Naive thymus-derived CD4-positive, alpha-beta T cell (primary cell): Measurements from ENCODE around the gene RHCE. TPM values are rescaled to one million over a fixed set of nuclear protein-coding genes. Genes with fewer than 3 reads are reported as not detected.
"Not testable (repeated sequence)": the region's sequence is repeated elsewhere in the genome, so short reads cannot be mapped to it uniquely, and the experiment has no call there.

Source experiments
- ATAC-seq: fragments of 150-1000 bp; cut with Tn5 transposase; 2 replicates; pipeline ENCODE4 v1.10.0; 2021; ENCODE audit warnings: mild to moderate bottlenecking, moderate library complexity
- CTCF ChIA-PET: fragments of 350-600 bp; sonication (Branson Sonifier 250); formaldehyde crosslinking; loops from one replicate; lab custom pipeline; 2021; ENCODE audit warnings: antibody characterized with exemption; lab: Charles Lee
- POLR2A ChIA-PET: fragments of 350-600 bp; sonication (Branson Sonifier 250); formaldehyde crosslinking; loops from one replicate; lab custom pipeline; 2021; ENCODE audit warnings: antibody characterized with exemption, inconsistent platforms; lab: Charles Lee
- DNase-seq, 9 donors: peaks; one replicate each; pipeline versions ENCODE4 v3.0.0 to v3.0.0-alpha.2; 2020 to 2022; ENCODE audit warnings: mixed read lengths in 1 of 9
- H3K27ac ChIP-seq: one replicate; pipeline ENCODE4 v1.7.0; 2013; ENCODE audit warnings: mild to moderate bottlenecking, low read depth, low read length, moderate library complexity
- H3K27me3 ChIP-seq, 2 donors: one replicate each; pipeline ENCODE4 v1.7.0; 2013; ENCODE audit warnings: low read length in 2 of 2, mild to moderate bottlenecking in 2 of 2, moderate library complexity in 2 of 2; ENCODE audit not compliant: control insufficient read depth in 2 of 2, insufficient read depth in 2 of 2
- H3K36me3 ChIP-seq, 3 experiments: 1 replicate in 2 of 3; 2 replicates in 1 of 3; pipeline ENCODE4 v1.7.0; 2013; ENCODE audit warnings: low read length in 3 of 3, mild to moderate bottlenecking in 3 of 3, moderate library complexity in 1 of 3; ENCODE audit not compliant: insufficient read depth in 3 of 3, control insufficient read depth in 2 of 3
- H3K4me1 ChIP-seq, 2 donors: one replicate each; pipeline ENCODE4 v1.7.0; 2013; ENCODE audit warnings: low read length in 2 of 2, mild to moderate bottlenecking in 2 of 2, moderate library complexity in 1 of 2; ENCODE audit not compliant: control insufficient read depth in 2 of 2, insufficient read depth in 2 of 2
- H3K4me3 ChIP-seq: 2 replicates; pipeline ENCODE4 v1.7.0; 2013; ENCODE audit warnings: mild to moderate bottlenecking, low read length
- H3K9me3 ChIP-seq, 3 experiments: 1 replicate in 2 of 3; 2 replicates in 1 of 3; pipeline ENCODE4 v1.7.0; 2013; ENCODE audit warnings: low read length in 3 of 3; ENCODE audit not compliant: control insufficient read depth in 2 of 3
- H3K27ac Mint-ChIP-seq, 9 donors: one replicate each; pipeline ENCODE4 v1.8.0; 2020 to 2022; ENCODE audit warnings: mixed read lengths in 9 of 9, mild to moderate bottlenecking in 8 of 9, moderate library complexity in 5 of 9, inconsistent platforms in 2 of 9
- H3K27me3 Mint-ChIP-seq, 5 donors: one replicate each; pipeline ENCODE4 v1.8.0; 2021 to 2022; ENCODE audit warnings: mixed read lengths in 5 of 5, mild to moderate bottlenecking in 1 of 5
- H3K36me3 Mint-ChIP-seq, 5 donors: one replicate each; pipeline ENCODE4 v1.8.0; 2020 to 2022; ENCODE audit warnings: mixed read lengths in 5 of 5, mild to moderate bottlenecking in 3 of 5, inconsistent platforms in 1 of 5
- H3K4me1 Mint-ChIP-seq, 7 donors: one replicate each; pipeline ENCODE4 v1.8.0; 2020 to 2022; ENCODE audit warnings: mixed read lengths in 7 of 7, mild to moderate bottlenecking in 3 of 7, inconsistent platforms in 1 of 7
- H3K4me3 Mint-ChIP-seq, 10 donors: one replicate each; pipeline ENCODE4 v1.8.0; 2020 to 2022; ENCODE audit warnings: mild to moderate bottlenecking in 10 of 10, mixed read lengths in 10 of 10, moderate library complexity in 6 of 10, inconsistent platforms in 2 of 10
- H3K9me3 Mint-ChIP-seq, 11 donors: one replicate each; pipeline ENCODE4 v1.8.0; 2020 to 2022; ENCODE audit warnings: mixed read lengths in 11 of 11, mild to moderate bottlenecking in 4 of 11, inconsistent platforms in 1 of 11, moderate library complexity in 1 of 11
- intact Hi-C, 2 donors: fragments of 100-400 bp; cut with micrococcal nuclease; formaldehyde crosslinking; loops; one replicate each; pipeline ENCODE4 v1.15.1; 2023
- polyA plus RNA-seq, 2 donors: library from polyadenylated mRNA; unstranded; fragments of 300-500 nt; fragmentation: Illumina TruSeq; gene quantifications; one replicate each; pipeline ENCODE4 v1.2.3, GENCODE V29; 2021
- total RNA-seq, 6 experiments: library from RNA in 5 of 6; stranded (reverse) in 5 of 6; gene quantifications; 1 replicate in 5 of 6; 2 replicates in 1 of 6; pipeline ENCODE4 v1.2.3 and lab custom pipeline; 2021 to 2026

Gene RHCE
- total and polyA plus RNA-seq, 7 experiments from 2014 or later: 0.40 to 1.3 (median 0.70) TPM; not detected in 1

- H3K27me3 ChIP-seq, H3K27me3 Mint-ChIP-seq, H3K9me3 Mint-ChIP-seq, H3K36me3 ChIP-seq, CTCF ChIA-PET, H3K9me3 ChIP-seq: not testable (repeated sequence)
- Mint-ChIP-seq H3K27ac (peak overlapping the region in 8 of 9 donors; percentile 80 to 96 (median 94)), H3K4me3 (peak overlapping the region; percentile 80 to 97 (median 94)), H3K4me1 (peaks cover 22 to 58% (median 45%) of the 10 kb centered on the region in 7 donors), H3K36me3 (peaks cover 0 to 18% (median under 1%) of the 10 kb centered on the region in 5 donors)
- Histone ChIP-seq H3K27ac (peak overlapping the region; percentile 97), H3K4me1 (peaks cover 17 to 20% of the 10 kb centered on the region in 2 donors), H3K4me3 (peak overlapping the region; percentile 94)
- DNase-seq (peak in 1 of 9 donors; percentile 24), ATAC-seq (peak; percentile 64)
- intact Hi-C loops: loop anchor here (2.0 to 5.0 kb wide), 4 partner anchors 91 to 695 kb away; partner anchors contain the start of genes MACO1 (in 2 of the 2), RSRP1 (in 2 of the 2), SRRM1 (in 1 of the 2) and SYF2 (in 1 of the 2)
- POLR2A ChIA-PET: interaction anchor here (2.5 kb wide), 1 partner anchor 105 kb away, joined by 13 read pairs; the partner anchor contains the start of gene SYF2
These were observed 83.0 kb downstream of the RHCE start for GRCh38 chr1:25337483-25338187.

- H3K4me1 Mint-ChIP-seq: peaks cover 22 to 57% (median 45%) of the 10 kb centered on the region in 7 donors
- CTCF ChIA-PET: not testable (repeated sequence)
These were observed 83.7 kb downstream of the RHCE start for GRCh38 chr1:25336922-25337354.

GRCh38 chr1:25329950-25330349 lies 90.7 kb downstream of the RHCE start:
- Mint-ChIP-seq H3K27ac (peak overlapping the region in 8 of 9 donors; percentile 48 to 84 (median 66)), H3K36me3 (peaks cover 0 to 14% (median 0%) of the 10 kb centered on the region in 5 donors), H3K4me3 (peak overlapping the region in 7 of 10 donors; percentile 13 to 56 (median 41)), H3K4me1 (peaks cover 14 to 47% (median 38%) of the 10 kb centered on the region in 7 donors)
- H3K4me1 ChIP-seq: peaks cover 0 to 18% of the 10 kb centered on the region in 2 donors
- H3K4me3 ChIP-seq, intact Hi-C loops, H3K27me3 ChIP-seq, H3K36me3 ChIP-seq, H3K27me3 Mint-ChIP-seq, H3K27ac ChIP-seq, CTCF ChIA-PET, H3K9me3 Mint-ChIP-seq, POLR2A ChIA-PET, H3K9me3 ChIP-seq: not testable (repeated sequence)
- DNase-seq (peak in 4 of 9 donors; percentile 7 to 28 (median 24)), ATAC-seq (peak; percentile 75)

More at GRCh38 chr1:25336922-25337354, 83.7 kb downstream of the RHCE start:
- ATAC-seq (peak; percentile 16), DNase-seq (peak in 4 of 9 donors; percentile 15 to 50 (median 20))
- intact Hi-C loops: loop anchor here in 1 of 2 donors (5.0 kb wide), 1 partner anchor 695 kb away; the partner anchor contains the start of gene SRRM1
- Histone ChIP-seq H3K4me1 (peaks cover 17 to 18% of the 10 kb centered on the region in 2 donors), H3K27ac (peak overlapping the region; percentile 70), H3K4me3 (peak overlapping the region; percentile 84)
- H3K9me3 Mint-ChIP-seq, H3K27me3 Mint-ChIP-seq, H3K9me3 ChIP-seq, H3K36me3 ChIP-seq, H3K27me3 ChIP-seq, POLR2A ChIA-PET: not testable (repeated sequence)
- Mint-ChIP-seq H3K4me3 (peak overlapping the region; percentile 88 to 95 (median 91)), H3K36me3 (peaks cover 0 to 16% (median 0%) of the 10 kb centered on the region in 5 donors), H3K27ac (peak overlapping the region; percentile 38 to 88 (median 76))

- DNase-seq, POLR2A ChIA-PET, H3K9me3 ChIP-seq, intact Hi-C loops, H3K27me3 ChIP-seq, H3K4me3 ChIP-seq, H3K27me3 Mint-ChIP-seq, CTCF ChIA-PET, H3K27ac ChIP-seq, H3K9me3 Mint-ChIP-seq, H3K36me3 ChIP-seq, ATAC-seq: not testable (repeated sequence)
- peaks cover 0 to 18% of the 10 kb centered on the region in 2 donors for H3K4me1 ChIP-seq
- H3K27ac Mint-ChIP-seq: peak overlapping the region in 5 of 9 donors; percentile 60 to 84 (median 70)
- peak overlapping the region in 2 of 10 donors; percentile 39 to 51 for H3K4me3 Mint-ChIP-seq
- H3K36me3 Mint-ChIP-seq: peaks cover 0 to 14% (median 0%) of the 10 kb centered on the region in 5 donors
- H3K4me1 Mint-ChIP-seq: peaks cover 11 to 43% (median 35%) of the 10 kb centered on the region in 7 donors
These were observed 91.3 kb downstream of the RHCE start for GRCh38 chr1:25329336-25329735.

GRCh38 chr1:25328791-25329185 lies 91.8 kb downstream of the RHCE start:
- intact Hi-C loops, ATAC-seq, CTCF ChIA-PET, H3K36me3 ChIP-seq, H3K9me3 Mint-ChIP-seq, POLR2A ChIA-PET, H3K9me3 ChIP-seq, H3K27ac Mint-ChIP-seq, H3K4me3 ChIP-seq, DNase-seq, H3K4me3 Mint-ChIP-seq, H3K27me3 Mint-ChIP-seq, H3K27ac ChIP-seq, H3K27me3 ChIP-seq: not testable (repeated sequence)
- peaks cover 11 to 37% (median 31%) of the 10 kb centered on the region in 7 donors for H3K4me1 Mint-ChIP-seq
- peaks cover 0 to 18% of the 10 kb centered on the region in 2 donors for H3K4me1 ChIP-seq
- H3K36me3 Mint-ChIP-seq: peaks cover 0 to 14% (median 0%) of the 10 kb centered on the region in 5 donors

- H3K27me3 Mint-ChIP-seq, H3K4me3 Mint-ChIP-seq, H3K9me3 ChIP-seq, H3K9me3 Mint-ChIP-seq, H3K36me3 Mint-ChIP-seq, POLR2A ChIA-PET, DNase-seq, H3K36me3 ChIP-seq, H3K27me3 ChIP-seq, CTCF ChIA-PET, H3K4me3 ChIP-seq, intact Hi-C loops, H3K27ac Mint-ChIP-seq, H3K27ac ChIP-seq: not testable (repeated sequence)
- H3K4me1 Mint-ChIP-seq: peaks cover 13 to 31% (median 25%) of the 10 kb centered on the region in 7 donors
- peaks cover 0 to 18% of the 10 kb centered on the region in 2 donors for H3K4me1 ChIP-seq
- peak; percentile 82 for ATAC-seq
These were observed 92.5 kb downstream of the RHCE start for GRCh38 chr1:25327864-25328790.
